HG03064 (cell line): ENCODE data around the gene PSMA2.

Source experiments
- ATAC-seq: cut with Tn5 transposase; IDR thresholded peaks from one replicate; pipeline ENCODE4 v1.9.1; 2021; ENCODE audit warnings: low read depth; ENCODE audit not compliant: unreplicated experiment

PSMA2 gene

DNA sequence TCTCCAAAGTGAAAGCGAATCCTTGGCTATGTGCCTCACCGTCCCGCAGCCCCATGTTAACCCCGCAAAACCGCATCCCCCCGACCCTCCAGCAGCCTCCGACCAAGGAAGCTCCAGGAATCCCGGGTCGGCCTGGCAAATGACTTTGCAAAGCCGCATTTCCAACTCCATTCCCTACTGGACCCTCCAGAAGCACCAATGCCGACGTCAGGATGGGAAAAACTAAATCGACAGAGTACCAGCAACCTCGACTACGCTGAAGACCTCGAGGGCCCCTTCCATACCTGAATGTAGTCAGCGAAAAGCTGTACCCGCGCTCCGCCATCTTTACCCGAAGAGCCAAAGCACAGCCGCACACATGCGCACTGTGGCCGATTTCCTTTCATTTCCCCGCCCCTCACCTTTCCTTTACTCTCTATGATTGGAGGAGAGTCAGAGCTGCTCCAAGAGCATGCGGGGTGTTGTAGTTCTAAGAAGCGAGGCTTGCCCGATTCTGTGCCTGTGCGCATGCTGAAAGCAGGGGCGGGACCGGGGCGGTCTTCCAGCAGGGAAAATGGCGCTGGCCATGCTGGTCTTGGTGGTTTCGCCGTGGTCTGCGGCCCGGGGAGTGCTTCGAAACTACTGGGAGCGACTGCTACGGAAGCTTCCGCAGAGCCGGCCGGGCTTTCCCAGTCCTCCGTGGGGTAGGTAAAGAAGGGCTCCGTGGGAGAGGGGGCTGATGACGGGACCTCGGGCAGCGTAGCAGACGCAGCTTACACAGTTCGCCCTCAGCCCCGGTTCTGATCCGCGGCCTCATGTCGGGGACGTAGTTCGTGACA lies at the start of gene PSMA2, which contains the start of gene MRPL32:
Gene PSMA2 (minus strand): TSS at position 341 of the 818 bp plus-strand sequence. CDS start 16 bp downstream, at position 325.
Gene MRPL32 (plus strand): TSS at position 543 of the 818 bp plus-strand sequence. CDS start 11 bp downstream, at position 554.
- ATAC-seq: peak; percentile 99

DNA sequence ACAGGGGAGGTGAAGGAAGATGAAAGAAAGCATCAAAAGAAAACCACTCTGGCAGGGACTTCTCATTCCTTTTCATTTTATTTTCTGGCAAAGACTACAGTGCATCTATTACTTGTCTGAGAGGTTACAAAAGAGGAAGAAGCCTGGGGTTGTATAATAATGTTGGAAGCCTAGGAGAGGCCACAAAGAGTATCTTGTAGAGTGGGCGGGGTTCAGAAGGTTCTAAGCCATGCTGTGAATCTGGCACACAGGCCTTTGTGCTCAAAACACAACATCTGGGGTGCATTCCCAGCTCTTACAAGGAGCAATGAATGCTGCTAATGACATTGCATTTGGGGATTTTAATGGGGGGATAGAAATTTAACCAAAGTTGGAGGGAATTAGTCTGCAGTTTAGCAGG lies 49.6 kb upstream of the PSMA2 start:
- no peak for ATAC-seq

DNA sequence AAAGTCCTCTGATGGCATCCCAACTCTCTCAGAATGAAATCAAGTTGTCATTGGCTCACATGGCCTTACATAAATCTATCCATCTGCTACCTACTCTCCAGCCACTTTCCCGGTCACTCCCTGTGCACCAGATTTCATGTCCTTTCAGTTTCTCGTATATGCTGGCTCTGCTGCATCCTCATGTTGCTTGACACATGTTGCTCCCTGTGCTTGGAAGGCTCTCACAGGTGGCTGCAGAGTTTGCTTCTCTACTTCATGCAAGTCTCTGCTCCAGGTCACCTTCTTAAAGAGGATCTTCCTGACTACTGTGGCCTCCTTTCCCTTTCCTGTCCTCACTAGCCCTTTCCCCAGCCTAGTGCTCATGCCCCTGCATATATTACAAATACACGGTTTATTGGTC lies 48.5 kb upstream of the PSMA2 start:
- ATAC-seq: no peak

DNA sequence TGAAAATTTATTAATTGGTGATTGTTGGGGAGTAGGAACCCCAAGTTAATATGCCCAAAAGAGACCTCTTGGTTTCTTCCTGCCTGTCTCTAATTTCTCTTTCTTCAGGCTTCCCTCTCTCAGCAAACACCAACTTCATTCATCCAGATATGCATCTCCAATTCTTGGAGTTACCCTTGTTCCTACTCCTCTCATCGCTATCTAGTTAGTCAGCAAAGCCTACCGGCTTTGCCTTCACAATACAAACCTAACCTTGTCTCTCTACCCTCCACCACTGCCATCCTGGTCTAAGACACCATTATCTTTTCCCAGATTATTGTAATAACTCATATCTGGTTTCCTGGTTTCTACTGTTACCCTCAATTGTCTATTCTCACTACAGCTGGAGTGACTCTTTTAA lies 48.1 kb upstream of the PSMA2 start:
- ATAC-seq: no peak

DNA sequence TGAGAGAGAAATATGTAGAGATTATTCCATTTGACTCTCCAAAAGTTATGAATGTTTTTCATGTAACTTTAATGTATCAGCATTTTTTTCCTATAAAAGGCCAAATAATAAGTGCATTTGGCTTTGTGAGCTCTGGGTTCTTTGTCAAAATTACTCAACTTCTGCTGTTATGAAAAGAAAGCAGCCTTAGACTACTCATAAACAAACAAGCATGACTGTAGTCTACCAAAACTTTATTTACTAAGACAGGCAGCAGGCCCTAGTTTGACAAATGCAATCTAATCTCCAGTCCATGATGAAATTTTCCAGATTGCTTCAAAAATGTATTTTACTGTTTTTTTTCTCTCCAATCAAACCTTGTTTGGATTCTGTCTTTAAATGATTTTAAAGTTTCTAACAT lies 46.5 kb upstream of the PSMA2 start:
- ATAC-seq: no peak

DNA sequence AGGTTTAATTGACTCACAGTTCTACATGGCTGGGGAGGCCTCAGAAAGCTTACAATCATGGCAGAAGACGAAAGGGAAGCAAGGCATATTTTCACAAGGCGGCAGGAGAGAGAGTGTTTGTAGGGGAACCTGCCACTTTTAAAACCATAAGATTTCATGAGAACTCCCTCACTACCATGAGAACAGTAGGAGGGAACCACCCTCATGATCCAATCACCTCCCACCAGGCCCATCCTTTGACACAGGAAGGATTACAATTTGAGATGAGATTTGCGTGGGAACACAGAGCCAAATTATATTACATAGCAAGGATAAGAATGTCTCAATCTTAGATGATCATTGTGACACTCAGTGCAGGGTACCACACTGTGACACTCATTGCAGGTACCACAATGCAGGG lies 44.4 kb upstream of the PSMA2 start:
- no peak for ATAC-seq

DNA sequence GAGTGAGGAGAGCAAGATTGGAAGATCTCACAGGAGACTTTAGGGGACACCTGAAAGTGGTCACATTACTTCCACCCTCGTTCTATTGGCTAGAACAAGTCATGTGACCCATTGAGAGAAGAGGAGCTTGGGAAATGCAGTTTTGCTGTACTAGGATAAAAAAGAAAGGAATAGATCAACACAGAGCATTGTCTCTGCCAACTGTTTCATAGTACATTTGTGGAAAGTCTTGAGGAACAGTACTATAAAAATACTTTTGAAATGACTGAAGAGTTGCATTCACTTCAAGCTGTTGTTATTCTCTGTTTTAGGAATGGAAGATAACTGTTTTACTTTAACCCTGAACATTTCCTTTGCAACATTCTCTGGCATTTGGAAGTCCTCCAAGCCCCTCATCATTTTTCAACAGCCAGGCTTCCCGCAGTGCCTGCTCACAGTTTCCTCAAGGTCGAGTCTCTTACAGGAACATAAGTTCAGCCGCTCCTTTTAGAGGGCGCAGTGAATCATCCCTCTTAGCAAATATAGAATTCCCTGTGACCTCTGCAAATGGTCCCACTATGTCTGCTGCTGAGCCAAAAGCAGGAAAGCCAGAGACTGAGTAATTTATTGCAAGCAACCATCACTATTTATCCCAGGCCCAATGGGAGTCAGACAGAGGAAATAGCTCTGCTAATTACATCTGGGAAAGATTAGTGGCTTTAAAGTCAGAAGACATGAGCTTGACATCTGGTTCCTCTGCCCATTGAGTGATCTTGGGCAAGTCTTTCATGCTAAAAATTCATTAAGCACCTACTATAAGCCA lies 40.9 kb upstream of the PSMA2 start:
- no peak for ATAC-seq

DNA sequence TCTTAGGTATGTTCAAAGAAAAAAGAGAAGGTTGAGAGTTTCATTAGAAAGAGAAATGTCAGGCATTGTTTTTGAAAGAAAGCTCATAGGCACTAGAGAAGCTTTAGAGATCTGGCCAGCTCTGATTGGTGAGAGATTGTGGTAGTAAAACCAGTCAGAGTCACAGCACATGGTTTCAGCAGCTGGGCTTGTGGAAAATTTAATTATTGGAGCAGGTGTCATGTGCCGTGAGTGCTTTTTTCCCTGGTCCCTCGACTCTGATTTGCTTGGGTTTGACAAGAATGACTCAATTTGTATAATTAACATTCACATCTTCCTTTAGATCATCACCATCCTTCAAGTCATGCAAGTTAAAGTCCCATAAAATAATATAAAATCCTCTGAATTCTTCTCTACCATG lies 35.4 kb upstream of the PSMA2 start:
- ATAC-seq: no peak

DNA sequence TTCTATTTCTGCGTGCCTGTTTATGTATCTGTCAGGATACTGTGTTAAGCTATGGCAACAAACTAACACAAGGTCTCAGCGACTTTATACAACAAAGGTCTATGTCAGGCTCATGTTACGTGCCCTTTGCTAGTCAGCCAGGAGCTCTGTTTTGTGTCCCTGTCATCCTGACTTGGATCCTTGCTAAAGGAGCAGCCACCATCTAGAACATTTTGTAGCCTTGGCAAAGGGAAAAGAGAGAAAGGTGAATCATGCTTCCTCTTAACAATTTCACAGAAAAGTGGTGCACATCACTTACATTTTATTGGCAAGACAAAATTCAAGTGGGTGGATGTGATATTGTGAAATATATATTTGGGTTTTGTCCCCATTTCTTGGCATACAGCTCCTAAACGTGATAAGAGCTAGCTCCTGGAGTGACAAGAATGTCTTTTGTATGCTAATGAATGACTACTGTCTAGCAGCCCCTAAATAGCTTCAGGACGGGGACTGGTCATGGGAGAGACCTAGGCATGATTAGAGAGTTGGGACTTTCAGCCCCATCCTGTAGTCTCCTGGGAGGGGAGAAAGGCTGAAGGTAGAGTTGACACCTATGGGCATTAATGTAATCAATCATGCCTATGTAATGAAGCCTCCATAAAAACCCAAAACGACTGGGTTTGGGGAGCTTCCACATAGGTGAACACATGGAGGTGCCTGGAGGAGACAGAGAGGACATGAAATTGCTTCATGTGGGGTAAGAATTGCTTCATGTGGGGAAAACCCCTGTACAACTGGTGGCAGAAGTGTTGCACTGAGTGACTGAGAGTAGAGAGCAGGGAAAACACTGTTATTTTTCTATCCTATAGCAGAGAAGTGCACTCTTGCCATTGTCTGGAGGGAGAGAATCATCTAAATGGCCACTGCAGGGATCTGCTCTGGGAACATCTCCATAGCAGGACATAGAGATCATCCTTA lies 33.2 kb upstream of the PSMA2 start:
- no peak for ATAC-seq

DNA sequence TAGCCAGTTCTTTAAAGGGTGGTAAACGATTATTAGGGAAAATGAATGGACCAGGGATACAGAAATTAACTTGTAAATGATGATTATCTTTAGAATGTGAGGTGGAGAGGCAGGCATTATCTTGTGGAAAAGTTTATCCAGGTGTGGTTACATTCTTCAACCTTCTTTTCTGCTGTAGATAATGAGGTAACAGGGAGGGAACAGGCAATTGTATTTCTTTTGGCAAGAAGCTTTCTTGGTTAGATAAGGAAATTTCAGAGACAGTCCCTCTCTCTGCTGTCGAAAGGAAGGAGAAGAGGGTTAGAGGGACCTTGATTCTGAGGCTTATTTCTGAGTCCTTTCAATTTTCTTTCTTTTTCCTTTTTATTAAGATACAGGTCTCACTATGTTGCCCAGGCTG lies 32.3 kb upstream of the PSMA2 start:
- ATAC-seq: no peak

DNA sequence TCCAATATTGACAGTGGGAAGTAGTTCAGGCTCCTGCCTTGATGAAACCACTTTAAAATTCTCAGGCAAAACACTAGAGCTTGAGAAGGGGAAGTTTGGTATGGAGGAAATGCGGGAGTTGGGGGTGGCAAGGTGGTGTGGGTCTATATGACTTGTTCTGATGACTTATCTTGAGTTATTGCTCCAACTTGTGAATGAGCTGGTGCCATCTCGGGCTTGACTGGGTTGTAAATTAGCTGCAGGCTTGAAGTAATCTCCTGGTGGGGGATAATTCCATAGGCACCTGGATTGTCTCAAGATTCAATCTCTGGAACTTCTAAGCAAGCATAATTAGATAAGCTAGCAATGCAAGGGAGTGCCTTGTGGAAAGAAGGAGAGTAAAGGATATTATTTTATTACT lies 29.2 kb upstream of the PSMA2 start:
- ATAC-seq: no peak

DNA sequence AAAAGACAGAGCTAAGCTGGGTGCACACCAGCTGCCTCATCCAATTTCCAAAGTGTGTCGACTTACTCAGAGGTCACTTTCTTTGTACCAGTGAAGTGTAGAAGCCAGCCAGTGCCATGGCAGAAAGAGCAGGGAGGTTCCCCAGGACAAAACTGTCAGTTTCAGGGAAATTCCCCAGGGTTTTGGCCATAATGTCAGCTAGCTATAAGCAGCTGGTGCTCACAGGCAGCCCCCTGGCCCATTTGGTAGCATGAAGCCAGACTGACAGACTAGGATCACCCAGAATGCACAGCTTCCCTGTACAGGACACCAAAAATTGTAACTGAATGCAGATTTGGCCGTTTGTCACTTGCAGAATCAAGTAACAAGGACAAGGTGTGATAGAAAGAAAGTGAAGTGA lies 28.8 kb upstream of the PSMA2 start:
- no peak for ATAC-seq

DNA sequence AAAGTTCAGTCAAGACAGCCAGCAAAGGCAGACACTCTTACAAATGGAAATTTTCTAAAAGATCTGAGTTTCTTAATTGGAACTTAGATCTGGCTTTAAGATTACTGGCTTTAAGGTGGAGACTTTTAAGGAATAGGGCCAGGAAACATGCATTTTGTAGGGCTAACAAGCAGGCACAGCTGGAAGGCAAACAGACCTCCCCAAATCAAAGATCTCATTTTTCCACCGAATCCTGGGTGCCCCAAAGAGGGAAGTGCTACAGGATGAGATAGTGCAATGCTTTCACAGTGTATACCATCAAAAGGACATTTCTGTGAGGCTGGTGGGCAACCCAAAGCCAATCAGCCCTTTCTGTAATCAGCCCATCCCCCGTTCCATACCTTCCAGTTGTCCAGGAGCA lies 27.6 kb upstream of the PSMA2 start:
- ATAC-seq: no peak

DNA sequence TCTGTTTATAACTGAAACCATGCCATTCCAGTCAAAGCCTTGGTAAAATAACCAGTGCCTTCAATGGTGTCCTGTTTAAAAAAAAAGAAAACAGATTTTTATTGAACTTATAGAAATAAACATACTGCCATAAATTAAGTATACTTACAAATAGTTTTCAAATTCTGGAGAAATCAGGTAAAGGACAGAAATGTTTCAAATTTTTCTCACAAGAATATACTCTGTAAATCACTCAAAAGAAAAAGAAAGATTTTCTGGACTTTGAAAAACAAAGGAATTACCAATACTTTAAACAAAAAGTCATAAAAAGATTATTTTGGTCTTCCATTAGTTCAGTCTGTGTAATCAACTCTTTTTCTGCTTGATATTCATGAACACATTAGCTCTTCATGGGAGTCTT lies 24.1 kb upstream of the PSMA2 start:
- ATAC-seq: no peak

DNA sequence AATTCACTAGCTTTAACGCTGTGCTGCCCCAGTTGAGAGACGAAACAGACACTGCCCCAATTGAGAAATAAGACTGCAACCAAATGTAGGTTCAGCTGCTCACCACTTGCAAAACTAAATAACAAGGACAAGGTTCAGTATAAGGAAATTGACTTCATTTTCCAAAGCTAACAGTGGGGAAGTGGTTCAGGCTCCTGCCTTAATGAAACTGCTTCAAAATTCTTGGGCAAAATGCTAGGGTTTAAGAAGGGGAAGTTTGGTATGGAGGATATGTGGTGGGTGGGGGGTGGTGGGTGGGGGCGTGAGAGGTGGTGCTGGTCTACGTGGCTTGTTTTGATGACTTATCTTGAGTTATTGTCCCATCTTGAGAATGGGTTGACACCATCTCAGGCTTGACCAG lies 22.0 kb upstream of the PSMA2 start:
- no peak for ATAC-seq

DNA sequence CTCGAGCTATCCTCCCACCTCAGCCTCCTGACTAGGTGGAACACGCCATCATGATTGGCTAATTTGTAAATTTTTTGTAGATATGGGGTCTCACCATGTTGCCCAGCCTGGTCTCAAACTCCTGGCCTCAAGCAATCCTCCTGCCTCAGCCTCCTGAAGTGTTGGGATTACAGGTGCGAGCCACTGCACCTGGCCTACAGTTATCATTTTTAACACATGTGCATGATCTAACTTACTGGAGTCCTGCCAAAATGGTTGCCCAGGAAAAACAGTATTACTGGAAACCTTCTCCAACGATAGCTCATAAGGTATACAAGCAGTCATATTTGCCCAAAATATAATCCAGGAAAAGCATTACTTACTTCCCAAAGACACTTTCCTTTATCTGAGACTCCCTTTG lies 20.4 kb upstream of the PSMA2 start:
- no peak for ATAC-seq

DNA sequence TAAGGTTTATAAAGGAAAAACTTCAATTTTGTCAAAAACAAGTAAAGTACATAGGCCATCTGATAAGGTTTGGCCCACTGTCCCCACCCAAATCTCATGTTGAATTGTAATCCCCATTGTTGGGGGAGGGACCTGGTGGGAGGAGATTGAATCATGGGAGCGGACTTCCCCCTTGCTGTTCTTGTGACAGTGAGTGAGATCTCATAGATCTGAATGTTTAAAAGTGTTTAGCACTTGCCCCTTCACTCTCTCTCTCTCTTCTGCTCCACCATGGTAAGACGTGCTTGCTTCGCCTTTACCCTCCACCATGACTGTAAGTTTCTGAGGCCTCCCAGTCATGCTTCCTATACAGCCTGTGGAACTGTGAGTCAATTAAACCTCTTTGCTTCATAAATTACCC lies 18.4 kb upstream of the PSMA2 start:
- ATAC-seq: no peak

DNA sequence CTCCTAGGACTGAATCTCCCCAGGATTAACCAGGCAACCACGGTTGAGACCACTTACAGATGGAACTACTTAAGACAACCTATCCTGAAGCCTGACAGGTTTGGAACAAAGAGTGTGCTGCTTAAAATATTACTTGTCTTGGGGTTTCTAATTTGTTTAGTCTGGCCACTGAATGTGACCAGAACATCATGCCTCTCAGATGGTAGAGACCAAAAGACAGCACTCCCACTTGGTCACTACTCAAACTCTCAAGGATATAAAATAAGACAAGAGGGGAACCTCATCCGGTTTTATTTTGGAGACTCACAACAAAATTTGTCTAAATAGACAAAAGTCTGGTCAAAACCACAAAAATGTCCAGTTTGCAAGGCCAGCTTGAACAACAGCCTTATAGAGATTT lies 15.5 kb upstream of the PSMA2 start:
- no peak for ATAC-seq

DNA sequence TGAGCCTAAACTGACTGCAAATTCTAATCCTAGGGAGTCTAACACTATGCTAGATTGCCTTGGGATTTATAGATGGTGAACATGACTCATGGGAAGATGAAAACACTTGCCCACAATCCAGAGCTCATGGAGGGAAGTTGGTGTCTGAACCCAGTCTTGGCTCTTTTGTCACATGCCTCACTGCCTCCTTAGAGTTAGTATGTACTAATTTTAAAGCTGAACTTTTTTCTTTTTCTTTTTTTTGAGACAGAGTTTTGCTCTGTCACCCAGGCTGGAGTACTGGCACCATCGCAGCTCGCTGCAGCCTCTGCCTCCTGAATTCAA lies 14.6 kb upstream of the PSMA2 start:
- ATAC-seq: no peak

DNA sequence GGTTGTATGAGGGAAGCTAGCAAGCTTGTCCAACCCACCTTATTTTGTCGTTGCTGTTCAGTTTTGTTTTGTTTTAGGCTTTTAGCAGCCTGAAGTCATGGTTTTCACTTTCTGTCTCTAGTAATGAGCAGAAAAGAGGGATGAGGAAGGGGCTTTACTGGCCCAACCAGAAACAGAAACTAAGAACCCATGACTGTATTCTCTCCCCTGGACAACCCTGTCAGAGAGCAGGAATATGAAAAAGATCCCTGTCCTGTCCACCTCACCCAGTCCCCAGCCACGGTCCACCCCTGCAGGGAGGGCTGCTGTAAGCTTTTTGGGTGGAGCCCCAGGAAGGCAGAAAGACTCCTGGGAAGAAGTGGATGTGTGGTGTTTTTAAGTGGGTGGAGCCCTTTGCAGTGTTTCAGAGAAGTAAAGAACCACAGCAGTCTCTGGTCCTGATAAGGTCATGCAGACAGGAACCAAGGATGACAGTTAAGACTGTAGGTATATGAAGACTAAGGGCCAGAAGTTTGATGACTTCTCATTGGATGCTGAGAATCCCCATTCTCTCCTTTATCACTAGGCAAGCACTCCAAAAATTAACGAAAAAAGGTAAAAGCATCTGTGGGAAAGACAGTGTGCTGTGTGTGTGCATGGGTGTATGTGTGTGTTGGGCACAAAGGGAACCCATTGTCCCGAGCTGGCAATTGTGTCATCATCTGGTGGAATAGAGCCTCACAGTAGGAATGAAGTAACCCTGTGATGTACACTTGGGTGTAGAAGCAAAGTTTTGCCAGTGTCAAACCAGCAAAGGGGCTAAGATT lies 14.1 kb upstream of the PSMA2 start:
- peak; percentile 53 for ATAC-seq
